OCI-LY3 (cell line): ENCODE data around the gene IFT25.

Source experiments
- CTCF ChIP-seq: fragments of 200-600, 300-600 bp; sonication (generic); IDR thresholded peaks from 2 replicates; pipeline ENCODE4 v1.5.1; 2014; ENCODE audit warnings: antibody characterized with exemption, low read length, low read depth
- EZH2phosphoT487 ChIP-seq: fragments of 200-600 bp; shearing (Covaris generic); IDR thresholded peaks from 2 replicates; pipeline ENCODE4 v1.6.1; 2018; ENCODE audit warnings: antibody characterized with exemption, mixed run types, low read depth

- TF ChIP-seq CTCF (no peak), EZH2phosphoT487 (no peak)
Observed at GRCh38 chr1:53892911-53893310, 52.6 kb downstream of the IFT25 start.
